HG03558 (cell line): Measurements from ENCODE around the gene MAD1L1.

Experiments
- ATAC-seq: cut with Tn5 transposase; IDR thresholded peaks from one replicate; pipeline ENCODE4 v1.9.1; 2021; ENCODE audit warnings: moderate number of reproducible peaks; ENCODE audit not compliant: unreplicated experiment; ENCODE audit errors: extremely low read depth

The MAD1L1 gene

DNA sequence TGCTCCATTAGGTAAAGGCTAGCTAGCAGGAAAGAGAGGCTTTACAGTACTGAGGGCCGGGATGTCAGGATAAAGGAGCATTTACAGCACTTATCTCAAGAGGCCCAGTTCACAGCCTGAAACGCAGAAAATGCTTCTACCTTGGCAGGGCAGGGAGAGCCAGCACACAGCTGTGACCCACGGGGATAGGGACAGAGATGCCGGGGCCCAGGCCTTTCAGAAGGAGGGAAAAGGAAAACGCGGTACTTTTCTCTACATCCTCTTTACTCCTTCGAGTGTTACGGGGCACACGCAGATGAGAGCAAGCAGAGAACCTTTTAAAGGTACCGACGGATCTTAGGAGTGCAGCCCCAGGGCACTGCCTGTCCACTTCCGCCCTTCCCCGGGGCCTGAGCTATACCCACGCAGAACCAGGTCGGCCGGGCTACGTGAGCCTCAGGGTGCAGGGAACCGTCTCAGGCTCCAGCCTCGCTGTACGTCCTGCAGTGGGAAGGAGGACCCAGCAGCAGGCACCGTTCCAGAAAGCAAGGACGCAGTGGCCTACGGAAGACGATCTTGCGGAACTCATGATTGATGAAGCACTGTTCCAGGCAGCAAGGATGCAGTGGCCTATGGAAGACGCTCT is 330.4 kb downstream of the MAD1L1 start:
- ATAC-seq: no peak

DNA sequence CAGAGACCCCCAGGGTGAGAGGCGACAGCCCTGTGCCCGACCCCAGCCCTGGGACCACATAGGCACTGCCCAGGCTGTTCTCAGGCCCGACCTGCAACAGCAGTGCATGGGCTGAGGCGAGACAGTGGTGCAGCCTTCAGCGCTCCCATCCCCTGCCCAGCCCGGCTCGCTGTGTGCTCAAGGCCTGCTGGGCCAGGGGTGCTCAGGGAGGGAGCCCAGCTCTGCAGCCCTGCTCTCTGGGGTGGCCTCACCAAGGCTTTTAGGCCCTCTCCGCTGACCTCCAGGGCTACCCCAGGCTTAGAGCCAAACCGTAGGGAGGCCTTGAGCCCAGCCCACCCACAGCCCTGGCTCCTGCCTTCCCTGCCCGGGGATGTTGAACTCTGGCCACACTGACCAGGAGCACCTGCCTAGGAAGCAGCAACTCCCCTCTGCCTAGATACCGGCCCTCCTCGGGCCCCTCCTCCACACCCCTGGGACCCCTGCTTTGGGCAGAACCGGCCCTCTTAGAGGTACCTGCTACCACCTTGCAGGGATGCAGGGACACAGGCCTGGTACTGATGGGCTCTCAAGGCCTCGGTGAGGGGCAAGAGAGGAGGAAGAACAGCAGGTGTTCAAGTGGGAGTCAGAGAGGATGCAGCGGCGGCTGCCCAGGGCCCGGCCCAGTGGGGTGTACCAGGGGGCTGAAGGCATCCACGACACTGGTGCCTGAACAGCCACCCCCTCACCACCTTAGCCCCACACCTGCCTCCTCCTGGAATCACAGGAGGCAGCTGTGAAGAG is 331.1 kb downstream of the MAD1L1 start:
- ATAC-seq: no peak

DNA sequence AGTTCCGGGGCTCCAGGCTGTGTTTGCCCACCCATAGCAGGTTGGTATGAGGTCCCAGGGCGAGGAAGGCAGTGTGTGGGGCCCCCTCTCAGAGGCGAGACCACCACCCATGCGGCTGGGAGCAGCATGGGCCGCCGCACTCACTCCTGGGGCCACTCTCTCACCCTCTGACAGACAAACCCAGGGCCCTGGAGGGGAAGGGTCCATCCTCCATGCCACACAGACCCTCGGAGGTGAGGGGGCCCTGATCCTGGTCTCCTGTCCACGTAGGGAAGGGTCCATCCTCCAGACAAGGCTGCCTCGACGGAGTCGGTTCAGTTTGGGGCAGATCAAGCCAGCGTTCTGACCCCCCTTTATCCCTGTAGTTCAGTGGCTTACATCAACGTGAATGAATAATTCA is 331.9 kb downstream of the MAD1L1 start:
- ATAC-seq: no peak

DNA sequence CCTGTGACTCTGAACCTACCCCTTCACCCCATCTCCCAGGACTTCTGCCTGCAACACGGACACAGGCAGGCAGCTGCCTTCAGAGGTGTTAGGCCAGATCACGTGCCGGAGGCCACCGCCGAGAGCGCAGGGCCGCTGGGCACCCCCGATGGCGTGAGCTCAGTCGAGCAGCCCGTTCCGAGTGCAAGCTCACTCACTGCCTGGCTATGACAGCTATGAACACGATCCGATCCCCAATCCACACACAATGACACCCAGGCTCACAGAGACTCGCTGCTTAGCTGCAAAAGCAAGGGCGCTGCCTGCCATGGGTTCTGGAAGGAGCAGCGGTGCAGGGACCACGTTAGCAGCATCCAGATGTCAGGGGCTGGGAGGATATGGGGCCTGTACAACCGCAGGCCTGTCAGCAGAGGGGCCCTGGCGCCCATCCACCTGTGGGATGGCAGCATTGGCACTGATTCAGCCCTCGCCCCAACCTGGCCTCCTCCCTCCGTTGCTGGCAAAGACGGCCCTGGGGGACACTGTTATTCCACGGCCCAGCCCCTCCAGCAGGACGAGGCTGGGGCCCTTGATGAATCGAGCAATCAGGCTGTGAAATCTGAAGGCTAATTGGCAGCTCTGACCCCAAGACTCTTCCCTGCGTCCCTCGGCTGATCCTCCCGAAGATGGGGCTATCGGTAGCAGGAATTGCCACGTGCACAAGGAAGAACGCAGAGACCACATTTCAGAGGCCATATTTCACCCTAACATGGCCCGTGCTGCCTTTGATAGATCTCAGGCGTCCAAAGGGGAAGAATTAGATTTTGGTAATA is 332.6 kb downstream of the MAD1L1 start:
- ATAC-seq: no peak

GRCh38 chr7:1899196-1899595 is 333.5 kb downstream of the MAD1L1 start:
- ATAC-seq: no peak

DNA sequence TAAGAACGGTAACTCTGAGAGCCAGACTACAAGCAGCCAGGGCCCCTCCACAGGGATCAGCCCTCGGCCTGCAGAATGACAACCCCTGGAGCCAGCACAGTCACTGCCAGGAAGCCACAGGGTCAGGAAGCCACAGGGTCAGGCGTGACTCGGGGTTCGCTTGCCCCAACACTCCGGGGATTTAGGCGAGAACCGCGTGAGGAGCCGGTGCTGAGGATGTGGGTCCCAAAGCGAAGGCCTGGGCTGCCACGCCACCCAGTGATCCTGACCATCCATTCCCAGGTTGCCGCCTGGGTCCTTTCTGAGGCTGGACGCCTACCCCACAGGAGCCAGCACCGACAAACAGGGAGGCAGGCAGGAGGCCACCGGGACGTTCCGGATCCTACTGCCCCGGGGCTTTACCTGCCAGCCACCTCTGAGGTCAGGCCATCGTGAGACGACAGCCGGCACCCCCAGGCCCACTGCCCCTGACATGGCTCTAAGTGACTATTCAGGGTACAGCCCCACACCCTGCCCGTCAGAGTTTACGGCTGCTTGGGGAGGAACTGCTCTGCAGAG is 334.0 kb downstream of the MAD1L1 start:
- ATAC-seq: no peak

- ATAC-seq: no peak
Measured at GRCh38 chr7:1897861-1898627, 334.7 kb downstream of the MAD1L1 start.

DNA sequence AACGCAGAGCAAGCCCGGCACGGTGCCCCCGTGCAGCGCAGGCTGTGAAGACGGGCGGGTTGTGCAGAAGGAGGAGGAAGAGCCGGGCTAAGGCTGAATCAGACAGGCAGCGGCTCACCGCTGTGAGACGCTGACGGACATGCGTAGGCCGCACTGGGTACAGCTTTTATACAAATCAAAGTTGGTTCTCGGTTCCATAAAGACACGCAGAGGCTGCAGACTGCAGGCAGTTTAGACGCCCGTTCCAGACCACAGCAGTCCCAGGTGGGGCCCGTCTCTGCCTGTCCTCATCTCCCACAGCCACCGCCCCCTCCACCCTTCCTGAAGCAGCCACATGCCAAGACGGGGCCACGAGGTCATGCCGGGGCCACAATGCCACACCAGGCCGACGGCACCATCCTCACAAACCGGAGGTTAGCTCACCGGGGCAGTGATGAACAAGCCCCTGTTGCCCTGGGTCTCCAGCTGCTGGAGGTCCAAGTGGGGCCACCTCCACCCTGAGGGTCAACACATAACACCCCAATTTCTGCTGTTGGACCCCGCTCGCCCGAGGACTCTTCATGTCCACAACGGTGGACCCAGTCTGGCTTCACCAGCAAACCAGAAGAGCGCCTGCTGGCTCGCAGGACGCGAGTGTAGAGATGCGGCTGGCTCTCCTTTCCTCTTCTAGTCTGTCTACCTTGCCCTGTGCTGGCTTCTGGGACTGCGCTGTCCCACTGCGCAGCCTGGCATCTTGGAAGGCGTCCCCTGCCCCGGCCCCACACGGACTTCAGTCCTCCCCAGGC is 335.5 kb downstream of the MAD1L1 start:
- ATAC-seq: no peak

DNA sequence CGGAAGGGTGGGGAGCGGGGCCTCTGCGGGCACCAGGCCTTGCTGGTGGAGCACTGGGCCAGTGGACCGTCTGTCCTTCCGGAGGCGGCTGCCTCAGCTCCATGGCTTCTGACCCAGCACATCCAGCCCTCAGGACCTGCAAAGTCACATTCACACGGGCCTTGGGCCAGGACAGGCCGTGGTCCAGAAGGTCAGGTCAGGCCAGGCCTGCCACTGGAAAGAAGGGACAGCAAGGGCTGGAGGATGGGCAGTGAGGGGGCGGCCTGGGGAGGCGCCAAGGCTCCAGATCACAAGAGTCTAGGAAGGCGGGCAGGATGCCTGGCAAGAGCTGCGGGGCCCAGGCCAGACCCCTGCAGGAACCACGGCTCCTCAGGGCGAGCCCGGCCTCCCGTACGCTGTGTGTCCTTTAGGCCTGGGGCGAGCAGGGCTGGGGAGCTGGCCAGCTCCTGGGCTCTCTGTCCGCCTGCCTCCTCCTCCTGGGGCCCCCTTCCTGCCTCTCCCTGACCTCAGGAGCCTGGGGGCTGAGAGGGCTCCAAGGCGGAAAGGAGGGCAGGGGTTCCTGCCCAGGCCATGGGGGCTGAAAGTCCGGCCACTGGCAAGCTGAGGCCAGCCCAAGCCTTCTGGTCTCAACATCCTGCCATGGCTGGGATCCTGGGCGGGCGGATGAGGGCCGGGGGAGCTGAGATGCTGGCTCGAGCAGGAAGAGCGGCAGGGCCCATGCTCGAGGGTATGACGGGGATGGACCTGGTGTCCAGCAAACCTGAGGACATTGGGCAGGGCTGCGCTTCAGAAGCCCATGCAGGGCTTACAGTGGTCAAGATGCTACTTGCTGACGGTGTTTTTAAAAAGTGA is 336.9 kb downstream of the MAD1L1 start:
- ATAC-seq: no peak

- no peak for ATAC-seq
Measured at GRCh38 chr7:1894906-1895663, 337.7 kb downstream of the MAD1L1 start.

DNA sequence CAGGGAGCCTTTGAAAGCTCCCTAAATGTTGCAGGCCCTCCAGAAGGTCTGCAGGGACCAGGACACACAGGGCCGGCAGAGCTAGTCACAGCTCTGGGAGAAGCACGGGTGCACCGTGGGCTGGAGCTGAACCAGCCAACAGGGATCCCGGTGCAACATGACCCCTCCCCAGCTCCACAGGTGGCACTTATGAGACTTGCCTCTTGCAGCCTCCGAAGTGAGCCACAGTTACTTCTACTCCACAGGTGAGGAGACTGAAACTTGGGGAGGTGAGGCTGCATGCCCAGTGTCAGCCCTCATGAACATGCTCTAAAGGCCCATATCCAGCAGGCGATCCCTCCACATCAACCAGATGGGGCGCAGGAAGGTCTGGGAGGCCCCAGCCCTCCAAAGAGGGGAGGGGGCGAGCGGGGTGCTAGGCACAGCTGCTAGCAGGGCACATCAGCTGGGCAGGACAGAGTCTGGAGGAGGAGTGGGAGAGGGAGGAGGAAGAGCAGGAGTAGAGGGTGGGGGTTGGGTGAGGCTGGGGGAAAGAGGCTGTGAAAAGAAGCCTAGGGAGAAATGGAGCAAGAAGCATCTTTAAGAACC is 338.3 kb downstream of the MAD1L1 start:
- ATAC-seq: no peak

DNA sequence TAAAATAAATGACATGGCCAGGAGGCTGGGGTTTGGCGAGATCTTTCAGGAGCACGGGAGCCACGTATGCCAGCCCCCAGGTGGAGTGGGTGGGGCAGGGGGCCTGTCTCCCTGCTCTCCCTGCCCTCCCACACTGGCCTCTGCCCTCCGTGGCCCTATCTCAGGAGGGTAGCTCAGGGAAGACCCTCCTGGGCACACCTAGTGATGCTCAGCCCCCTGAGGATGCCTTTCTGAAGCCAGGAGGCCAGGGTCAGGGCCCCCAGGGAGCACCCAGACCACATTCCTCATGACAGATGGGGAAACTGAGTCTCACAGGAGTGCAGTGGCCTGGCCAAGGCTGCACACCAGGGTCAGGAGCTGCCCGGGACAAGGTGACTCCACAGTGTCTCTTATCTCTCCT is 339.3 kb downstream of the MAD1L1 start:
- ATAC-seq: no peak

DNA sequence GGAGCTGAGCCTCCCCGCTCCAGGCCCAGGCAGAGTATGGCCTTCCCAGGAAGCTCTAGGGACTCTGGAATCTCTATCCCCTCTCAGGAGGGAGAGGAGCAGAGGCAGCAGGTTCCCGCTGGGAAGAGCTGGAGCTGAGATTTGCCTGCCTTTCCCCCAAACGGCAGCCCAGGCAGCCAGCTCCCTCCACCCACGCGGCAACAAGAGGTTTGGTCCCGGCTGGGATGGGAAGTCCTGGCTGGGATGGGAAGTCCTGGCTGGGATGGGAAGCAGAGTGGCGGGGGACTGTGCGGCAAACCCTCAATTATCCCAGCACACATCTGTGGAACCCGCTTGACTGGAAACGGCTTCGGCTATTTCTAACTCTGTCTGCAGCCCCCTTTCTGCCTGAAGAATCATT is 339.7 kb downstream of the MAD1L1 start:
- ATAC-seq: no peak

DNA sequence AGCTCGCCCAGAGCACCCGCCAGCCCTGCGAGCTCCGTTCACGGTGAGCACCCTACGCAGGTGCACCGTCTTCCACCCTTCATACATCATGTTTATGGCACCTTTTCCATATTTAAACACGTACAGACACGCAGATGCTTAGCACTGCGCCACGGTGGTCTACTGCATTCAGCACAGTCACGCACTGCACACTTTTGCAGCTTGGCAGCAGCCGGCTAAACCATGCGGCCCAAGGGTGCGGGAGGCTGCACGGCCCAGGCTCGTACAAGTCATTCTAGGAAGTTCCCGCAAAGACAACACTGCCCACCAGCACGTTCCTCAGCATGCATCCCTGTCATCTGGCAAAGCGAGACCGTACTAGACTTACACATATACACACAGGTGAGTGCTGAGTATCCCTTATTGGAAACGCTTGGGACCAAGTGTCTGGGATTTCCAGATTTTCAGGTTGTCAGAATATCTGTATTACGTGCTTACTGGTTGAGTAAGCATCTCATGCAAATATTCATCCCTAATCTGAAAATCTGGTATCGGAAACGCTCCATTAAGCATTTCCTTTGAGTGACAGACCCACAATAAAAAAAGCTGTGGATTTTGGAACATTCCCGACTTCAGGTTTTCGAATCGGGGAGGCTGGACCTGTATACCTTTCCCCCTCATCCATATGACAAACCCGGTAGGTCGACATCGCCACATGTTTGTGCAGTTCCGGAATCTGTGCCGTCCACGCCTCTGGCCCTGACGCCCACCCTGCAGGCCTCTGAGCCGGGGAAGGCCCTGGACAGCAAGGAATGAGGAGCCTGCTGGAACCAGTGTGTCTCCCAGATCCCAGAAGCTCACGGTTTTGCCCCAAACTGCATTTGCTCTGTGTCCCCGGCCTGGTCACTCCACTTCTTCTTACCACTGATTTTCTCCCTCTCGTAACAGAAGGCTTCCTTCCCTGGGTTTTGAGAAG is 340.5 kb downstream of the MAD1L1 start:
- ATAC-seq: no peak

DNA sequence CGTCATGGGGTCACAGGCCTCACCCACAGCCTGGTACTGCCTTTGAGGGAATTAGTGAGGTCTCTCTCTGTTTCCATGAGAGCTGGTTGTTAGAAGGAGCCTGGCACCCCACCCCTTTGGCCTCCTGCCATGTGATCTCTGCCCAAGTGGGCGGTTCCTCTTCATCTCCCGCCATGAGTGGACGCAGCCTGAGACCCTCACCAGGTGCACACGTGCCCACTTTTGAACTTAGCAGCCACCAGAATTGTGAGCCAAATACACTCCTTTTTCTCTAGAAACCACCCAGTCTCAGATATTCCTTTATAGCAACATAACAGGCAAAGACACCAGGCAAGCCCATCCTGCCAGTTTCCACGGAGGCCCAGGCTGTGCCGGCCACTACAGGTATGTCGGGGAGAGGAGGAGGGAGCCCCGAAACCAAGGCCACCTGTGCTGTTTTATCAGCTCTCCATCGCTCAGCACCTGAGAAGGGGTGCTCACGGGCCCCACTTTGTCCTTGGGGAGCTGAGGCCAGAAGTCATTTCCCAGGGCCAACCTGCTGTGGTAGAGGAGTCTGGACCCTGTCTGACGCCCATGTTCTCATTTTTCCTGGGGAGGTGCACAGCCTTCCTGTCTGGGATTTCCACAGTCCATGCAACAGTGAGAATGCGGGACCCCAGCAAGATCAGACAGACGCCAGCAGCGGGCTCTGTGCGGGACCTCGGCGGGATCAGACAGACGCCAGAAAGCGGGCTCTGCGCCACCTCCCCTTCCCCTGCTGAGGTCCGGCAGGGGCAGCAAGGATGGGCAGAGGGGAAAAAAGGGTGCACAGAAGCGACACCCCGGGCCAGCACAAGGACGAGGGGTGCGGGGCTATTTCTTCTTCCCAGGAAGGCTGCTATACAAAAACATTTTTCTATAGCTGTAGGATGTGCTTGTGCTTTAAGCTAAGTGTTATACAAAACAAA is 342.2 kb downstream of the MAD1L1 start:
- ATAC-seq: no peak
